ENCODE results near the gene EFCAB9.

DNA sequence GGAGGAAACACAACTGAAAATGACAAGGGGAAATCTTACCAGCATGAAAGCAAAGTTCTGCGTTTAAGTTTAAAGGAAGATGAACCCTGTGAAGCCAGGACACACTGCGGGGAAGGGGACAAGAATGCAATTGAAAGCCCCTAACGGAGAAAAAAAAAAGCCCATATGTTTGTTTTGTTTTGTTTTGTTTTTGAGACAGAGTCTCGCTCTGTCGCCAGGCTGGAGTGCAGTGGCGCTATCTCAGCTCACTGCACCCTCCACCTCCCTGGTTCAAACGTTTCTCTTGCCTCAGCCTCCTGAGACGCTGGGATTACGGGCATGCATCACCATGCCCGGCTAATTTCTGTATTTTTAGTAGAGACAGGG is 8.9 kb upstream of the EFCAB9 start:
- TF ChIP-seq CTCF (IDR thresholded peaks at IDR 0.05) (no peak), EZH2 (IDR thresholded peaks at IDR 0.05) (no peak)

Data from neural progenitor cell (in vitro differentiated cells).